GM21390 (cell line): Measurements from ENCODE around the gene CD83.
A peak's percentile ranks its signal among the peaks of the same experiment; 100 is the strongest.

Experiments used
- ATAC-seq: cut with Tn5 transposase; IDR thresholded peaks from one replicate; pipeline ENCODE4 v1.9.1; 2021; ENCODE audit not compliant: unreplicated experiment

The CD83 gene

DNA sequence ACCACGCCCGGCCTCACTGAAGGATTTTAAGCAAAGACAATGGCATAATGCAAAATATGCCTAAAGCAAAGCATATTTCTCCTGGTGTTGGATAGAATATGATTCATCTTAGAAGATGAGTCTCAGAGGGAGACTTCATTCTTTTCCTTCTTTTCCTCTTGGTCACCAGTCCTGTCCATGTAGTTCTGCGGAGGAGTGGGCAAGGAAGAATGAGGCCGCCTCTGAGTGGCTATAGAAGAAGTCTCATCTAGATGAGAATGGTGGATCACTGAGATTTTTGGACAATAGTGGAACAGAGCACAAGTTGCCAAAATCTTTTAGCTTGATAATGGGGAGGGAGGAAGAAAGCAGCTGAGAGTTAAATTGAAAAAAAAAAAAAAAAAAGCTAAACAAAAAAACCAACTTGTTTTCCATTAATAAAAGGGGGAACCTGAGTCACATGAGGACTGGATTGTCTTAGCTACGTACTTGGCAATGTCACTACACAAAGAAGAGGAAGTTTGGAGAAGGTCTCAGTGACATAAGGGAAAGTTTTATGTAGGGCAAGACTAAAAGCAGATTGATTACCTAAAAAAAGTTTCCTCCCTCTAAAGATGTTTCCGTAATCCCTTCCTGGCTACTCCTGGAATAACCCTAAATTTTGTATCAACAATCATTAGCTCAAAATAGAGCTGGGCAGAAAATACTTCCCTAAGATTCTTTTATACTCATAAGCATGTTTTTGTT, 6.0 kb downstream of the CD83 start:
- no peak for ATAC-seq

DNA sequence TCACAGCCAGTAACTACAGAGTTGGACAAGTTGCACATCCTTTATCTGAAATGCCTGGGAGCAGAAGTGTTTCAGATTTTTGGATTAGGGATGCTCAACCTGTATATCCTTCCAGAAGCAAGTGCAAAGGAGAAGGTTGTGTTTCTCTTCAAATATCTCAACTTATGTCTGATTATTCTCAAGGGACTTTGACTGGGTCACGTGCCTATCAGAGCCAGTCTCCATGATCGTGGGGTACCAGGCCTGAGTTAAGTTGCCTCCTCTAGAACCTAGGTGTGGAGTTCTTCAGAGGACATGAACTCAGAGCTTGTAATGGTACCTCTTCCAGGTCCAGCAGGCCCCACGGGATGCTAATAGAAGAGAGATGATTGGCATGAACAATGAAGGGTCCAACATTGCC, 7.8 kb downstream of the CD83 start:
- ATAC-seq = no peak

DNA sequence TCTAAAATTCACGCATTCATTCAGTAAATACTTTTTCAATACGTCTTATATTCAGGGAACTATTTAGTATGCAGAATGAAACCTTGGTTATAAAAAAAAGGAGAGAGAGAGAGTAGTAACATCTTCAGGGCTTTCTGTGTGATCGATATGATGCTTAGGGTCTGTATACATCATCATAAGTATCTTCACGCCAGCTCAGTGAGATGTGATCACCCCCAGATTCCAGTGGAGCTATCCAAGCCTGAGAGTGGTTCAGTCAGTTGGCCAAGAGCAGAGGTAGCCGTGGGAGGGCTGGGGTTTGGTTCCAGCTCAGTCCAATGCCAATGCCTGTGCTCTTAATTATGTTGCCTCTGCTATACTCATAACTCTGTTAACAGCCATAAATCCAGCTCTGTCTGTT, 8.6 kb downstream of the CD83 start:
- no peak for ATAC-seq

DNA sequence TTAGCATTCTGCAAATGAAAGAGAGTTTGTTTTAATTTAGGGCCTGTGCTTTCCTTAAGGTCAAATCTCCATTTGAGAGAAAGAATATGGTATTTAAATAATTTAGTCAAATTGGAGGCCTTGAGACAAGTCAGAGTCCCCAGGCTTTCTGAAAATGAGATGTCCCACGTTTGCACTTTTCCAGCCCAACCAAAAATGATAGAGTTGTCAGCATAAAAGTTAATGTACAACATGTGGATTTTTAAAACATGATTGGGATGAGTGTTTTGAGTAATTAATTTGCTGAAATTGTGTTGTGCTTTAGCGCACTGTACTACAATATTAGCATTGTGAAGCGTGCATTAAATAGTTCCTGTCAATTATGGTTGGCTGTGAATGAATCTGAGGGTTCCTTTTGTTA, 10.0 kb downstream of the CD83 start:
- ATAC-seq = no peak

DNA sequence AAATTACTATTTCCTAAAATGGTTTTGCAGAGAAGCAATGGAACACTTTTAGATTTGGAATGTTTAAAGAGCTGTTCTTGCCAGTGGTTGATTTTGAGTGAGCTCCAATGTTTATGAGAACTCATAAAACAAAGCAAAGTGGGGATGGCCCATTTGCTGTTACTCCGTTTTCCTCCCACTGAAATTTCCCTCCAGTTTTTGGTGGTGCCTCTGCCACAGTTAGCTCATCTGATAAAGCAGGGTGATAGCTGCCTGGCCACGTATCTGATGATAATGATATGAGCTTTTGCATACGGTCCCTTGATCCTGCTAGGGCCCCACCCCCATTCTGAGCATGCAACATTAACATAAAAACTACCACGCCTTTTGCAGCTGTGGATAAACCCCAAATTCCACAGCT, 10.4 kb downstream of the CD83 start:
- no peak for ATAC-seq

DNA sequence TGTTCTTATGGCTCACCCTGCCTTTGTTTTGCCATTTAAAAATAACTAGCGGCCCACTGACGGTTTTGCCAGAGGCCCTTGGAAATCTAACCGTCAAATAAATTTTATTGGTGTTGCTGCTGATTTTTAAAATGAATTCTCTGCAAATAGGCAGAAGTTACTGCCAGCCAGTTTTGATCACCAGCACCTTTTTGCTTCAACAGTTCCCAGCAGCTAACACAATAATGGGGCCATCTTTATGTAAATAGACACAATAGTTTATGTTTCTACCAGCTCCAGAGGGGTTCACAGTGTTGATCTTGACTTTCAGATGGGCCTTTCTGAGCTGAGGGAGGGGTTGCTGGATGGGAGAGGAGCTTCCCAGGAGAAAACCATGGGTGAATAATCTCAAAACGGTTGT, 11.2 kb downstream of the CD83 start:
- ATAC-seq = no peak

DNA sequence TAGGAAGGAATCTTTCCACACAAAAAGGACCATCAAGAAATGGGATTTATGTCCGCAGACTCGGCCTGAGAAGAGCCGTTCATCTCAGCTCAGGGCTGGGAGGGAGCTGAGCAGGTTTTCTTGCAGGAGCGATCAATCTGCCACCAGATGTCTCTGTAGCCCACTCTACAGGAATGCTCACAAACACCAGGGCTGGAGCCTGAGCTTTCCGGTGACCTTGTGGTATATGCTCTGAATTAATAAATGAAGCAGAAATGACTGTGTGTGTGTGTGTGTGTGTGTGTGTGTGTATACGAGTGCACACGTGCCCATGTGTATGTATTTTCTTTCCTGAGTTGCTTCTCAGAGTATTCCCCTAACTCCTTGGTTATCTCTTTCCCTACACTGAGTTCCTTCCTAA, 12.0 kb downstream of the CD83 start:
- peak; percentile 55 for ATAC-seq

DNA sequence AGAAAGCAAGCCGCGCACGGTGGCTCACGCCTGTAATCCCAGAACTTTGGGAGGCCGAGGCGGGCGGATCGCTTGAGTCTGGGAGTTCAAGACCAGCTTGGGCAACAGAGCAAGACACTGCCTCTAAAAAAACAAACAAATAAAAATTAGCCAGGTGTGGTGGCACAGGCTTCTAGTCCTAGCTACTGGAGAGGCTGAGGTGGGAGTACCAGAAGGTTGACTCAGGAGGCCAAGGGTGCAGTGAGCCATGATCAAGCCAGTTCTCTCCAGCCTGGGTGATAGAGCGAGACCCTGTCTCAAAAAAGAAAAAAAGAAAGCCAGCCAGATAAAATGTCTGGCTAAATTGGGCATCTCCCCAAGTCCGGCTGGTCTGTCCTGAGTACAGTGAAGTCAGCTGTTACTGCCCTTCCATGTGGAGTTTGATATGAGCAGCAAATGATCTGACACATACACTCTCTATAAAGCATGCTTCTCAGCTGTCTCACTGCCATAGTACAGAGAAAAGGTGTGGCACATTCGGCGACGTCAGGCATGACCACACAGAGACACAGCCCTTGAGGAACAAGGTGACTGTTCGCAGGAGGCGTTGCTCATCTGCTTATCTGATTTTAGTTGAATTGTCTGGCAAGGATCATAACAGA, 13.0 kb downstream of the CD83 start:
- no peak for ATAC-seq

DNA sequence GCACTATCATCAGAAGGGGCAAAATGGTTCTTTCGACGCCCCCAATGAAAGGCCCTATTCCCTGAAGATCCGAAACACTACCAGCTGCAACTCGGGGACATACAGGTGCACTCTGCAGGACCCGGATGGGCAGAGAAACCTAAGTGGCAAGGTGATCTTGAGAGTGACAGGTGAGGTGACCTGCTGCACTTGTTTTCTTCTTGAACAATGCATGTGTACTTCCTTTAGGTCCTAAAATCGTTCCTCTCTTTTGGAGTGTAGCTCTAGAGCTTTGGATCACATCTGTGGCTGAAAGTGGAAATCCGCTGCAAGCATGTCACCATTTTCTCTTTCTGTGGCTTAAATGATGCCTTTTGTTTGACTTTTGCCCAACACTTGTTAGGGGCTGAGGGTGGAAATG, 14.0 kb downstream of the CD83 start:
- ATAC-seq = no peak

DNA sequence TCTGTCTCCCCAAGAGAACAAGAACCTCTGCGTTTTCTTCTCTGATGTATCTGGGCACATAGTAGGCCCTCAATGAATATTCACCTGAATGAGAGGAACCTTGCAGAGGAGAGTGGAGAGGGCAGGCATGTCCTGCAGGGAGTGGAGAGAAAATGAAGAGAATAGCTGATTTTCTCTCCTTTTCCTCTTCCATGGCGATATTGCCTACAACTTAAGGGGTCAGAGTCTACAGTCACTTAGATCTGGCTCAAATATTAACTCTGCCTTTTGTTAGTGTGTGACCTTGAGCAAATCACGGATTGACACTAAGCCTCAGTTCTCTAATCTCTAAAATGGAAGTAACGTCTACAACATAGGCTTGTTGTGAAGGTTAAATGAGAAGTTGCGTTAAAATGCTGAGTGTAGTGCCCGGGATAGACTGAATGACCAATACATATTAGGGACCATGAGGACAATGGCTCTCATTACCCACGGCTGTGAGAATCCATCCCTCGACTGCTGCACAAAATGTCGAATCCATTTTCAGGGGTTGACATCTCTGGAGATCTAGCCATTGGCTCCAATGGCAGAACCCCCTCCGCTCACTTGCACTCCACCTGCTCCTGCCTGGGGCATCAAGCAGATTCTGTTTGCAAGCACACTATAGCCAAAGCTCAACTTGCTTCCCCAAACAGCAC, 14.8 kb downstream of the CD83 start:
- no peak for ATAC-seq

DNA sequence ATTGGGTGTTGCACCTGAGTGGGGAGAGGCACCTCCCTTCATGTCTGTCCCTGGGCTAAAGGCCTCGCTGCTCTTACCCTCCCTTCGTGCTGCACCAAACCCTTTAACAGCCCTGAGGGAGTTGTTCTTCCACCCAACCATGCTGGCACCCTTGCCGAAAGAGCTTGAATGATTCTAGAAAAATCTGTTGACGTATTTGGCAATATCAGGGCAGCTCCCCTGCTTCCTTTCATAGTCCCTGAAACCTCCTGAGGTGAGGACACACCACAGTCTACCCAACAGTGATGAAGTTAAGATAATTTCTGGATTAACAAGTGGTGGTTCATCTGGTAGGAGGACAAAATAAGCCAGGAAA, 15.3 kb downstream of the CD83 start:
- ATAC-seq = no peak

DNA sequence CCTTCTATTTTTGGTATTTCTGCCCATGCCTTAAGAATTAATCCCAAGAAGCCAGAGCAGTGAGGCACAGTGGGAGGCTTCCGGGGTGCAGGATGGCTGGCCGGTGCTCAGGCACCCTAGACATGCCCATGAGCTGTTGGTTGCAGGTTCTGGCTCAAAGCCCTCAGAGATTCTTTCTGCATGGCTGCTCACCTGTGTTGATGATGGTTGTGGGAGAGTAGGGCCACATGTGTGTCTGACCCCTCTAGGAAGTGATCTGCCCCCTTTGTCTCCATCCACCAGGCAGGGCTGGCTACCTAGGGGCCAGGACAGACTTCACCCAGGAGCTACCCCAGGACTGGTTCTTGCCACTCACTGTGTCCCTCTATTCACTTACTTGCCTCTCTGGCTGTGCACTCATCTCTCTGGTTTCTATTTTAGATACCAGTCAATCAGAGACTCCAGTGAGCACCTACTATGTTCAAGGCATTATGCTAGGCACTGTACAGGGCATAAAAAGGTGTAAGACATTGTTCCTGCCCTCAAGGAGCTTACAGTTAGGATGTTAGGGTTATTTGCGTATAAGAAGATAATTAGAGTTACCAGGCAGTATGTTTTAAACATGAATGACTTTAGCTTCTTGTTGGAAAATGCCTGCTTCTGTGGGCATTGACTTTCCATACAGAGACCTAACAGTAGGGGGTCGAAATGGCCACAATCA, 16.8 kb downstream of the CD83 start:
- no peak for ATAC-seq

DNA sequence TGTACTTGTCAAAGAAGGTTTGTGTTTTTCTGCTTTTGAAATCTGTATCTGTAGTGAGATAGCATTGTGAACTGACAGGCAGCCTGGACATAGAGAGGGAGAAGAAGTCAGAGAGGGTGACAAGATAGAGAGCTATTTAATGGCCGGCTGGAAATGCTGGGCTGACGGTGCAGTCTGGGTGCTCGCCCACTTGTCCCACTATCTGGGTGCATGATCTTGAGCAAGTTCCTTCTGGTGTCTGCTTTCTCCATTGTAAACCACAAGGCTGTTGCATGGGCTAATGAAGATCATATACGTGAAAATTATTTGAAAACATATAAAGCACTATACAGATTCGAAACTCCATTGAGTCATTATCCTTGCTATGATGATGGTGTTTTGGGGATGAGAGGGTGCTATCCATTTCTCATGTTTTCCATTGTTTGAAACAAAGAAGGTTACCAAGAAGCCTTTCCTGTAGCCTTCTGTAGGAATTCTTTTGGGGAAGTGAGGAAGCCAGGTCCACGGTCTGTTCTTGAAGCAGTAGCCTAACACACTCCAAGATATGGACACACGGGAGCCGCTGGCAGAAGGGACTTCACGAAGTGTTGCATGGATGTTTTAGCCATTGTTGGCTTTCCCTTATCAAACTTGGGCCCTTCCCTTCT, 18.4 kb downstream of the CD83 start:
- ATAC-seq = no peak

DNA sequence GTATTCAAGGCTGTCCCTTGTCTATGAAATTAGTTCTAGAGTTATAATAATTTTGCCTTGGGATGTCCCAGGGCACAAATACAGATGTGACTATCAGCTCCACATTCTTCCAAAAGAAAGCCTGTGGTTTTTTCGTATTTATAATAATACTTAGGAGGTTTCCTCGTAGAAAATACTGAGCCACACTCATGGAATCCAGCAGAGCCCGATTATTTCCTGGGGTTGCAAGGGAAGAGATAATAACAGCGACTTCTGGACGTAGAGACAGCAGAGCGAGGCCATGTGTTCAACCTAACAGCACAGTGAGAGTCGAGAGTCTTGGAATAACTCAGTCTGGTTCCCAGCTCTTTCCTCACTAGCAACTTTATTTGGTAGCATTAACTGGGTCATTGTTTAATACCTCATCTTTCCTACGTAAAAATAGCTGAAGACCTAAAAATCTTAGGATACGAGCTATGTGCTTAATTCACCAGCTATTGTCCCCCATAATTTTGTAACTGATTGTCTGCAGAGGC, 21.2 kb downstream of the CD83 start:
- no peak for ATAC-seq

DNA sequence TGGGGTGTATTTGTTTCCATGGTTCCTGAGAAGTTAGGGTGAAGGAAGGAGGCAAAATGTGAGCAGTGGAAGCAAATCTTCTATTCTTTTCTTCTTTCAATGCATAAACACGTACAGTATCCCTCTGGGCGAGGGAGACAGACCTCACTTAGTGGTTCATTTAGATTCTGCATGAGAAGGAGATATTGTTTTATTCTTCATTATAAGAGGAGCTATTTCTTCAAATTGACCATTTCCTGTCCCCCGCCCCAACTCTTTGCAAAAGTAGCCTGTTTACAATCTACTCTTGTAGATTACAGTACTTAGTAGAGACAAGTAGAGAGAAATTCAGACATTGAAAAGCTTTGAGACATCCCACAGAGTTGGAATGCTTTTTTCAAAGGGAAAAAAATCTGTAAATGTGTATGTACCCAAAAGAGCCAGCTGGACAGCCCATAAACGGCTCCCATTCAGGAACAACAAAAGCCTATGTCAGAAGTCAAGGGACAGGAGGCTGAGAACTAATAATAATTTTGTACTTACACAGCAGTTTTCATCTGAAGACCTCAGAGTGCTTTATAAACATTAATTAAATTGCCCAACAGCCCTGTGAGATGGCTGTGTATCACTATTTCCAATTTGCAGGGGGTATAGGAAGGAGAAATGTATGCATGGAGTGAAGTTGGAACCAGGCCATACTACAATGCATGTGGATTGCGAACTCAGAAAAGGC, 23.9 kb downstream of the CD83 start:
- no peak for ATAC-seq

DNA sequence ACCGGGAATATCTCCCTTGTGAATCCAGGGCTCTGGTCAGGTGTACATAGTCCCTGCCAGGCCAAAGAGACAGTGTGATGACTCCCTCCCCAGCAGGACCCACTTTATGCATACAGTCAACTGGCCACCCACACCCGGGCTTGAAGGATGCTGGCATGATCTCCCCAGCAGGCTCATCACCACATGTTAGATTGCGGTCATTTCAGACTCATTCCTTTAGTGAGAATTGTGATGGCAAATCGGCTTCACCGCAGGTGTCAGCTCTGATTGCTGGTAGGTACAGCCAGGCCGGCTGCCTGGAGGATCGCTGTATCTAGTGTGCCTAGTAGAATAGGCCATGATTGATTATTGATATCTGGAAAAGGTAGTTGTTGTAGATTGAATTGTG, 24.5 kb downstream of the CD83 start:
- ATAC-seq = no peak

DNA sequence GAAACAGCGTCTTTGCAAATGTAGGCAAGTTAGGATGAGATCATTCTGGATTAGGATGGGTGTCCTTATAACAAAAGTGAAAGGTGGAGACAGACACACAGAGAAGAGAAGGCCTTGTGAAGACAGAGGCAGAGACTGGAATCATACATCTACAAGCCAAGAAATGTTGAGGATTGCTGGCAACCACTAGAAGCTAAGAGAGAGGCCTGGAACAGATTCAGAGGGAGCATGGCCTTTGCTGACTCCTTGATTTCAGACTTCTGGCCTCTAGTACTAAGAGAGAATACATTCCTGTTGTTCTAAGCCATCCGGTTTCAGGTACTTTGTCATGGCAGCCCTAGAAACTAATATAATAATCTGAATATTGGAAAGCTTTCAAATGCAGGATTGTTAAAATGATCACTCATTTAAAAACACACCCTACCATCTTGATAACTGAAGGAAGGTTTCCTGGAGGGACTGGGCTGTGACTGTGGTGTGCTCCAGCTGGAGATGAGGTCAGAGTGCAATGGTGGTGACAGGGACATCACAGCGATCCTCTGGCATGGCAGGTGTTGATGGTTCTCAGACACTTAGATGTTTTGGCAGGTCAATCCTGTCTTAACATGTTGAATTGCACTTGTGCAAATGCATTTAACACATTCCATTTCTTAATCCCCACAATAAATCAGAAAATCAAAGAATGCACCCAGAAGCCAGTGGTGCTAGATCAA, 25.1 kb downstream of the CD83 start:
- ATAC-seq = no peak

DNA sequence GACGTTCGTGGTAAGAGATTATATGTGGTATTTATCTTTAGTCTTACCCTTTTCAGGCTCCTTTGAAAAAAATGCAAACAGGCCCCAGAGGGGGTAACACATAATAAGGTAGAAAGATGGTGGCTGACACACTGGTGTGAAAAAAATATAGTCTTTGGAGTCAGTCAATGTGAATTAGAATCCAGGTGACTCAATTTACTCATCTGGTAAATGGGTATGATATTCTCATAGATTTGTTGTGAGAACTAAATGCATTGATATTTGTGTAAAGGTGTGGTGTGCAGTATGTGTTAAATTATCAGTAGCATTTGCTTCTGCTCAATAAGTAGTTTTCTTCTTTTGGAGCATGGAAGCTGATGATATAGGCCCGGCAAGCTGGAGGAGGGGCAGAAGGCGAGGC, 25.7 kb downstream of the CD83 start:
- no peak for ATAC-seq

DNA sequence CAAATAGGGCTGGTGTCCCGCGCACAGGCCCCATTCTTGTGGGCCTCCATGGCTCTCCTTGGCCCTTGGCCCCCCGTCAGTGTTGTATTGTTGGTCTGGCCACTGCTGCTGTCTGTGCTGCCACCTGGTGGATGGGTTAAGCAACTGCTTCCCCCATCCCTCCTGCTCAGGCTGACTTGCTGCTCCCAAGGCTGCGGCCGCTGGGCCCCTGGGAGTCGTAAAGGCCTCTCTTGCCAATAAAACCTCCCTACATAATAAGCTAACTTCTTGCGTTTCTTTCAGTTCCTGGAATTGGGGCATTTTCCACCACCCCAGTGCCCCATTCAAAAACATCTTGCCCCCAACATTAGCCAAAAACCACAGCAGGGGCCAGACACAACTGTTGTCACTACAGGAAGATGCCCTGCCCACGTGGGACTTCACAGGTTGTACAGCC, 27.1 kb downstream of the CD83 start:
- peak; percentile 84 for ATAC-seq
